Epithelial cell of proximal tubule (primary cell): ENCODE measurements around the gene TTLL10. TPM values are rescaled to one million over a fixed set of nuclear protein-coding genes. Genes with fewer than 3 reads are reported as not detected.

Experiments
- DNase-seq: peaks from one replicate; pipeline ENCODE4 v3.0.0-alpha.2; 2011; ENCODE audit warnings: low read depth
- H3K4me3 ChIP-seq: 2 replicates; pipeline ENCODE4 v1.5.1; 2011; ENCODE audit warnings: low read depth, mild to moderate bottlenecking, low read length
- CTCF ChIP-seq: conservative IDR thresholded peaks from 2 replicates; pipeline ENCODE4 v1.5.1; 2012; ENCODE audit warnings: low read depth, mild to moderate bottlenecking, low read length
- total RNA-seq: library from RNA; depleted of rRNA; stranded (reverse); fragments of >200 nt; gene quantifications from 2 replicates; pipeline ENCODE4 v1.2.3, GENCODE V29; 2015

TTLL10 gene
- total RNA-seq, 1 donor from 2014 or later = not detected

- TF ChIP-seq CTCF = no peak
- DNase-seq = no peak
- H3K4me3 ChIP-seq = no peak overlapping the region
Observed at GRCh38 chr1:1160281-1160930, 13.3 kb upstream of the TTLL10 start.

GRCh38 chr1:1161078-1161682 lies 12.5 kb upstream of the TTLL10 start:
- no peak for TF ChIP-seq CTCF
- DNase-seq = no peak
- H3K4me3 ChIP-seq = no peak overlapping the region

GRCh38 chr1:1161683-1162079 lies 12.0 kb upstream of the TTLL10 start:
- TF ChIP-seq CTCF = no peak
- H3K4me3 ChIP-seq = no peak overlapping the region
- DNase-seq = no peak

- TF ChIP-seq CTCF = no peak
- DNase-seq = no peak
- H3K4me3 ChIP-seq = peak overlapping the region; percentile 88
Observed at GRCh38 chr1:1162597-1163537, 10.8 kb upstream of the TTLL10 start.

- TF ChIP-seq CTCF = no peak
- DNase-seq = no peak
- peak overlapping the region; percentile 88 for H3K4me3 ChIP-seq
Observed at GRCh38 chr1:1163538-1164070, 10.1 kb upstream of the TTLL10 start.

- TF ChIP-seq CTCF = no peak
- no peak for DNase-seq
- peak overlapping the region; percentile 88 for H3K4me3 ChIP-seq
Observed at GRCh38 chr1:1164361-1164700, 9.3 kb upstream of the TTLL10 start.
